ENCODE results near the gene ATRIP.

ATRIP gene

GRCh38 chr3:48428572-48429316, 17.8 kb upstream of the ATRIP start:
- no peak for DNase-seq (ENCODE audit: low spot score)
- TF ChIP-seq CTCF (IDR thresholded peaks at IDR 0.05; ENCODE audit: extremely low read depth, insufficient read depth, missing control alignments), result no peak
- in situ Hi-C loops (cut with MboI; ENCODE audit: low pct_unique_long_range_greater_than_20kb, low sequenced_read_pairs, unreplicated experiment), result no loop called here

DNA sequence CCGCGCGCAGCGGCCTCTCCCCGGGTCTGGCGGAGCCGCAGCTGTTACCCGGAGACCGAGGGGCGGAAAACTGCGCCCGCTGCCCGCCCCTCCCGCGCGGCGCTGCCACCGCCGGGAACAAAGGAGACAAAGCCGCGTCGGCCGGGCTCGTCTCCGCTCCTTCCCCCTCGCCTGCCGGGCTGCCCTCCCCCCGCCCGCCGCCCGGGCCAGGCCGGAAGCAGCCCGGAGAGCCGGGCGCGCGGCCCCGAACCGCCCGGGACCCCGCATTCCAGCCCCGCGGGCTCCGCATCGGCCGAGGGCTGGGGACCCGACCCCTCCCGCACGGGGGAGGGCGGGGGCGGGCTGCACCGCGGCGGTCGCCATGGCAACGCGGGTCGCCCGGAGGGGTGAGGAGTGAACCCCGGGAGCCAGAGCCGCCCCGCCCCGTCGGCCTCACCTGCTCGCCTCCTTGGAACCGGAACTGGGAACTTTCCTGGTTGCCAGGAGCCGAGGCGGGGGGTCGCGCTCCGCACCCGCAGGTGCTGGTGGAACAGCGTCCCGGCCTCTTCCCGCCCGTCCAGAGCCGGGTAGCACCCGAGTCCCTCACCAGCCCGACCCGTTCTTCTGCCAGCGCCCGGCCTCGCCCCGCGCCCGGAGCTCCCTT, 17.1 kb upstream of the ATRIP start:
- DNase-seq (ENCODE audit: low spot score), result peak; percentile 88
- in situ Hi-C loops (cut with MboI; ENCODE audit: low pct_unique_long_range_greater_than_20kb, low sequenced_read_pairs, unreplicated experiment), result no loop called here
- TF ChIP-seq CTCF (IDR thresholded peaks at IDR 0.05; ENCODE audit: extremely low read depth, insufficient read depth, missing control alignments), result no peak

GRCh38 chr3:48429960-48430707, 16.4 kb upstream of the ATRIP start, which contains the start of gene PLXNB1:
PLXNB1 (minus strand) TSS chr3:48430086; CDS start chr3:48424611, 5,475 bp downstream.
- no peak for DNase-seq (ENCODE audit: low spot score)
- in situ Hi-C loops (cut with MboI; ENCODE audit: low pct_unique_long_range_greater_than_20kb, low sequenced_read_pairs, unreplicated experiment), result loop anchor here (10.0 kb wide), 1 partner anchor 235 kb away; no protein-coding TSS in a partner anchor

DNA sequence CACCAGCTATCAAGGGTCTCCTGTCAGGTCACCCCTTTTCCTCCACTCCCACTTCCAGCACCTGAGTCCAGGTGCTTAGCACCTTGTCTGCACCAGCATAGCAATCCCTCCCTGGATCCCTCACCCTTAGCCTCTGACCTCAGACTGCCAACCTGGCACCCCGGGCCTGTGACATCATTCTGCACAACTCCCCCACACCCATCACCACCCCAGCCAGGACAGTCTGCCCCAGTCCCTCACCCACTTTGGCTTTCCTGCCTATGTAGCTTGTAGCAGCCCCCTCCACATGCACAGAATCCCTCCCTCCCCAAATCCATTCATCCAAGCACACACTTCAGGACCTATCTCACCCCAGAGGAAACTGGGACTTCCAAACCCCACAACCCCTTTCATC, 15.8 kb upstream of the ATRIP start:
- in situ Hi-C loops (cut with MboI; ENCODE audit: low pct_unique_long_range_greater_than_20kb, low sequenced_read_pairs, unreplicated experiment), result loop anchor here (10.0 kb wide), 1 partner anchor 236 kb away; no protein-coding TSS in a partner anchor
- DNase-seq (ENCODE audit: low spot score), result no peak
- no peak for TF ChIP-seq CTCF (IDR thresholded peaks at IDR 0.05; ENCODE audit: extremely low read depth, insufficient read depth, missing control alignments)

More at GRCh38 chr3:48429960-48430707, 16.4 kb upstream of the ATRIP start, which contains the start of gene PLXNB1:
- no peak for TF ChIP-seq CTCF (IDR thresholded peaks at IDR 0.05; ENCODE audit: extremely low read depth, insufficient read depth, missing control alignments)

GRCh38 chr3:48431224-48432029, 15.1 kb upstream of the ATRIP start:
- in situ Hi-C loops (cut with MboI; ENCODE audit: low pct_unique_long_range_greater_than_20kb, low sequenced_read_pairs, unreplicated experiment), result loop anchor here (10.0 kb wide), 1 partner anchor 237 kb away; no protein-coding TSS in a partner anchor
- no peak for TF ChIP-seq CTCF (IDR thresholded peaks at IDR 0.05; ENCODE audit: extremely low read depth, insufficient read depth, missing control alignments)
- DNase-seq (ENCODE audit: low spot score), result no peak

Data from GM13977 (cell line).